ENCODE results near the gene FBXL4. TPM values are rescaled to one million over a fixed set of nuclear protein-coding genes. Genes with fewer than 3 reads are reported as not detected.

Gene FBXL4
- total and polyA plus RNA-seq, 2 of the 8 experiments (the other 6 are each of a cell fraction or from before 2014, with no cell fraction given): 6.9 to 13.8 TPM

- no peak overlapping the region for H3K4ac ChIP-seq (replicated peaks; ENCODE audit: insufficient read length, low read depth, low read length)
- TF ChIP-seq ASH2L (IDR thresholded peaks at IDR 0.05; ENCODE audit: low read length): no peak
- TF ChIP-seq SRF (IDR thresholded peaks at IDR 0.05; ENCODE audit: low read depth, low read length): no peak
- no peak for TF ChIP-seq CBX5 (IDR thresholded peaks at IDR 0.05; ENCODE audit: low read depth, low read length)
- no peak for TF ChIP-seq CTCF (IDR thresholded peaks at IDR 0.05; ENCODE audit: control extremely low read depth in 1 of 3, insufficient read depth in 1 of 3, low read depth in 1 of 3, low read length in 3 of 3)
- TF ChIP-seq CHD1 (IDR thresholded peaks at IDR 0.05; ENCODE audit: low read depth, low read length): no peak
- TF ChIP-seq HDAC2 (IDR thresholded peaks at IDR 0.05; ENCODE audit: borderline replicate concordance in 1 of 2, low read depth in 2 of 2, low read length in 2 of 2): no peak
- TF ChIP-seq TAF7 (optimal IDR thresholded peaks at IDR 0.05; ENCODE audit: borderline replicate concordance, low read depth, low read length): no peak
- no peak for TF ChIP-seq CEBPB (IDR thresholded peaks at IDR 0.05; ENCODE audit: low read depth, low read length)
- TF ChIP-seq YY1 (IDR thresholded peaks at IDR 0.05; ENCODE audit: low read depth, low read length): no peak
- TF ChIP-seq POLR2AphosphoS5 (IDR thresholded peaks at IDR 0.05; ENCODE audit: low read depth, low read length): no peak
- no peak for TF ChIP-seq BRCA1 (IDR thresholded peaks at IDR 0.05; ENCODE audit: low read depth, low read length)
- no peak for TF ChIP-seq RXRA (IDR thresholded peaks at IDR 0.05; ENCODE audit: insufficient read depth, low read depth, low read length)
- TF ChIP-seq JUND (IDR thresholded peaks at IDR 0.05; ENCODE audit: low read length): no peak
Observed at GRCh38 chr6:98924647-98925046, 23.1 kb downstream of the FBXL4 start.

More at GRCh38 chr6:98924647-98925046, 23.1 kb downstream of the FBXL4 start:
- H4K20me1 ChIP-seq (replicated peaks in 1 of 2; ENCODE audit: control insufficient read depth in 1 of 2, insufficient read depth in 2 of 2, low read length in 2 of 2): no peaks in the 10 kb centered on the region
- peaks cover 0 to 5% (median 0%) of the 10 kb centered on the region in 4 experiments; a peak in 2 of 7 replicates for H3K4me1 ChIP-seq (replicated peaks in 1 of 4; ENCODE audit: control insufficient read depth in 3 of 4, insufficient read depth in 4 of 4, low read length in 3 of 4)
- no peak overlapping the region for H3K56ac ChIP-seq (replicated peaks; ENCODE audit: insufficient read length, low read depth, low read length)
- H4K91ac ChIP-seq (replicated peaks; ENCODE audit: insufficient read length, low read length): no peak overlapping the region
- no peaks in the 10 kb centered on the region; the same call in 1 of the 2 replicates for H3K23me2 ChIP-seq (ENCODE audit: low read depth, low read length)
- no peaks in the 10 kb centered on the region for H3K27me3 ChIP-seq (replicated peaks in 1 of 4; ENCODE audit: control insufficient read depth in 3 of 4, extremely low read depth in 1 of 4, insufficient read depth in 3 of 4, low read length in 3 of 4)
- no peak overlapping the region for H3K14ac ChIP-seq (ENCODE audit: insufficient read length)
- no peak for DNase-seq (ENCODE audit: low read depth in 1 of 2, low spot score in 2 of 2)
- H2BK5ac ChIP-seq (ENCODE audit: low read depth, low read length): no peak overlapping the region
- H3K79me2 ChIP-seq (ENCODE audit: control insufficient read depth in 1 of 2, insufficient read depth in 2 of 2, low read length in 2 of 2): peaks cover 0 to 2% of the 10 kb centered on the region in 2 experiments; a peak in 1 of 4 replicates
- H2BK15ac ChIP-seq (ENCODE audit: low read length): no peak overlapping the region
- H3K4me2 ChIP-seq (ENCODE audit: insufficient read depth in 1 of 2, low read depth in 2 of 2, low read length in 2 of 2): no peak overlapping the region
- 79% methylated on average over 6 of the region's 6 CpGs; no CpG with 5 or more reads in 1 of the 2 experiments for WGBS, 2 experiments (ENCODE audit: extremely low coverage in 1 of 2, insufficient coverage in 1 of 2, insufficient read length in 1 of 2, insufficient replicate concordance in 2 of 2, low coverage in 1 of 2, low lambda C conversion rate in 2 of 2, missing lambda C conversion rate in 1 of 2)
- no peak overlapping the region for H3K23ac ChIP-seq (ENCODE audit: insufficient read length)
- no peak overlapping the region for H4K5ac ChIP-seq (ENCODE audit: insufficient read length, low read depth, low read length)
- H2AFZ ChIP-seq (ENCODE audit: low read length): no peak overlapping the region
- no peaks in the 10 kb centered on the region for H3K36me3 ChIP-seq (ENCODE audit: control insufficient read depth in 2 of 4, insufficient read depth in 4 of 4, low read length in 3 of 4)
- H3K18ac ChIP-seq (ENCODE audit: extremely low read depth, low read length): no peak overlapping the region
- no peak overlapping the region for H2BK12ac ChIP-seq (ENCODE audit: low read depth, low read length)
- H2BK120ac ChIP-seq (replicated peaks; ENCODE audit: low read depth, low read length): no peak overlapping the region
- H2AK5ac ChIP-seq (ENCODE audit: low read depth, low read length): no peak overlapping the region
- no peak overlapping the region for H3K27ac ChIP-seq (ENCODE audit: low read depth, low read length)
- no peaks in the 10 kb centered on the region for H3K9me3 ChIP-seq (ENCODE audit: insufficient read depth in 2 of 2, low read depth in 1 of 2, low read length in 1 of 2)
- no peaks in the 10 kb centered on the region for H3K79me1 ChIP-seq (ENCODE audit: low read depth, low read length)
- ChIA-PET CTCF (ENCODE audit: partially characterized antibody) (no interaction called here), POLR2A (ENCODE audit: partially characterized antibody) (interaction anchor here (0.8 kb wide), 1 partner anchor 24 kb away, joined by 3 read pairs; no protein-coding TSS in a partner anchor)
- no peak overlapping the region for H3K4me3 ChIP-seq (ENCODE audit: extremely low read depth in 1 of 4, insufficient read depth in 2 of 4, low read depth in 3 of 4, low read length in 4 of 4)
- no peak overlapping the region for H3K9ac ChIP-seq (replicated peaks in 1 of 4; ENCODE audit: extremely low read depth in 1 of 4, low read depth in 3 of 4, low read length in 3 of 4)
- no peak overlapping the region for H2BK20ac ChIP-seq (ENCODE audit: low read length)
- no peak overlapping the region for H4K8ac ChIP-seq (ENCODE audit: extremely low read depth, insufficient read depth, low read length)
- FAIRE-seq: no peak

All from H1 (cell line).